DOHH2 (cell line): ENCODE measurements around the gene ELL2.

Source experiments
- H3F3A ChIP-seq: fragments of 200-600 bp; sonication (generic), shearing (Covaris generic); 2 replicates; pipeline ENCODE4 v1.6.0; 2016; ENCODE audit warnings: antibody characterized with exemption, mild to moderate bottlenecking; ENCODE audit not compliant: control insufficient read depth, insufficient read depth
- H3K27ac ChIP-seq: fragments of 200-600 bp; sonication (generic); 2 replicates; pipeline ENCODE4 v1.5.1; 2014; ENCODE audit warnings: low read depth, mild to moderate bottlenecking, low read length, moderate library complexity
- H3K27me3 ChIP-seq: fragments of 200-600 bp; sonication (generic); 2 replicates; pipeline ENCODE4 v1.6.1; 2014; ENCODE audit warnings: mild to moderate bottlenecking, low read length, mixed read lengths; ENCODE audit not compliant: control insufficient read depth
- H3K36me3 ChIP-seq: fragments of 200-600 bp; sonication (generic); 2 replicates; pipeline ENCODE4 v1.6.1; 2014; ENCODE audit warnings: mild to moderate bottlenecking, low read length, moderate library complexity, mixed read lengths; ENCODE audit not compliant: control insufficient read depth
- H3K4me1 ChIP-seq: fragments of 200-600 bp; sonication (generic); 2 replicates; pipeline ENCODE4 v1.6.1; 2014; ENCODE audit warnings: mild to moderate bottlenecking, low read length, mixed read lengths; ENCODE audit not compliant: control insufficient read depth
- H3K4me2 ChIP-seq: fragments of 200-600 bp; sonication (generic); 2 replicates; pipeline ENCODE4 v1.6.0; 2014; ENCODE audit warnings: mild to moderate bottlenecking, low read length, moderate library complexity
- H3K4me3 ChIP-seq: fragments of 200-600 bp; sonication (generic); 2 replicates; pipeline ENCODE4 v1.5.1; 2014; ENCODE audit warnings: mild to moderate bottlenecking, low read length, mixed read lengths
- H3K79me2 ChIP-seq: fragments of 200-600 bp; sonication (generic); 2 replicates; pipeline ENCODE4 v1.6.1; 2014; ENCODE audit warnings: mild to moderate bottlenecking, low read length, mixed read lengths; ENCODE audit not compliant: control insufficient read depth
- H3K9me2 ChIP-seq: fragments of 200-600 bp; sonication (generic); replicated peaks from 2 replicates; pipeline ENCODE4 v1.6.1; 2014; ENCODE audit warnings: mild to moderate bottlenecking, low read length, mixed read lengths; ENCODE audit not compliant: control insufficient read depth
- H3K9me3 ChIP-seq: fragments of 200-600 bp; sonication (generic); 2 replicates; pipeline ENCODE4 v1.6.1; 2014; ENCODE audit warnings: antibody characterized with exemption, low read length, mixed read lengths; ENCODE audit not compliant: control insufficient read depth, insufficient read depth
- H4K20me1 ChIP-seq: fragments of 200-600 bp; sonication (generic); 2 replicates; pipeline ENCODE4 v1.6.0; 2014; ENCODE audit warnings: low read depth, mild to moderate bottlenecking, antibody characterized with exemption, low read length, moderate library complexity; ENCODE audit not compliant: control insufficient read depth, insufficient read depth
- EZH2phosphoT487 ChIP-seq: fragments of 200-600 bp; sonication (generic); IDR thresholded peaks from 2 replicates; pipeline ENCODE4 v1.6.1; 2017; ENCODE audit warnings: borderline replicate concordance, mild to moderate bottlenecking, antibody characterized with exemption, low read length, moderate library complexity, mixed read lengths
- TF ChIP-seq, protein P1 (sequence below): fragments of 200-600 bp; sonication (generic); IDR thresholded peaks from one replicate; pipeline ENCODE4 v1.5.1; 2014; ENCODE audit warnings: antibody characterized with exemption, mild to moderate bottlenecking, low read depth, low read length; ENCODE audit not compliant: poor library complexity, severe bottlenecking

ELL2 gene

GRCh38 chr5:95910521-95910920 is 51.1 kb downstream of the ELL2 start:
- no peak overlapping the region for H3K4me3 ChIP-seq
- H4K20me1 ChIP-seq, result no peaks in the 10 kb centered on the region
- TF ChIP-seq, protein P1, sequence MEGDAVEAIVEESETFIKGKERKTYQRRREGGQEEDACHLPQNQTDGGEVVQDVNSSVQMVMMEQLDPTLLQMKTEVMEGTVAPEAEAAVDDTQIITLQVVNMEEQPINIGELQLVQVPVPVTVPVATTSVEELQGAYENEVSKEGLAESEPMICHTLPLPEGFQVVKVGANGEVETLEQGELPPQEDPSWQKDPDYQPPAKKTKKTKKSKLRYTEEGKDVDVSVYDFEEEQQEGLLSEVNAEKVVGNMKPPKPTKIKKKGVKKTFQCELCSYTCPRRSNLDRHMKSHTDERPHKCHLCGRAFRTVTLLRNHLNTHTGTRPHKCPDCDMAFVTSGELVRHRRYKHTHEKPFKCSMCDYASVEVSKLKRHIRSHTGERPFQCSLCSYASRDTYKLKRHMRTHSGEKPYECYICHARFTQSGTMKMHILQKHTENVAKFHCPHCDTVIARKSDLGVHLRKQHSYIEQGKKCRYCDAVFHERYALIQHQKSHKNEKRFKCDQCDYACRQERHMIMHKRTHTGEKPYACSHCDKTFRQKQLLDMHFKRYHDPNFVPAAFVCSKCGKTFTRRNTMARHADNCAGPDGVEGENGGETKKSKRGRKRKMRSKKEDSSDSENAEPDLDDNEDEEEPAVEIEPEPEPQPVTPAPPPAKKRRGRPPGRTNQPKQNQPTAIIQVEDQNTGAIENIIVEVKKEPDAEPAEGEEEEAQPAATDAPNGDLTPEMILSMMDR, result no peak
- no peak for TF ChIP-seq EZH2phosphoT487
- peaks cover 3% of the 10 kb centered on the region; the same call in 1 of the 2 replicates for H3K27me3 ChIP-seq
- no peaks in the 10 kb centered on the region for H3K9me2 ChIP-seq
- no peaks in the 10 kb centered on the region for H3K36me3 ChIP-seq
- no peaks in the 10 kb centered on the region for H3F3A ChIP-seq
- H3K79me2 ChIP-seq, result no peaks in the 10 kb centered on the region
- H3K9me3 ChIP-seq, result no peaks in the 10 kb centered on the region
- no peak overlapping the region for H3K4me2 ChIP-seq
- H3K27ac ChIP-seq, result no peak overlapping the region
- no peaks in the 10 kb centered on the region for H3K4me1 ChIP-seq

GRCh38 chr5:95909738-95910137 is 51.9 kb downstream of the ELL2 start:
- Histone ChIP-seq H3K79me2 (no peaks in the 10 kb centered on the region), H3K4me3 (no peak overlapping the region), H3K9me2 (no peaks in the 10 kb centered on the region), H3K27me3 (no peaks in the 10 kb centered on the region), H3K36me3 (no peaks in the 10 kb centered on the region), H3K4me1 (no peaks in the 10 kb centered on the region), H3K4me2 (no peak overlapping the region), H3K27ac (no peak overlapping the region), H4K20me1 (no peaks in the 10 kb centered on the region), H3F3A (no peaks in the 10 kb centered on the region), H3K9me3 (no peaks in the 10 kb centered on the region)
- TF ChIP-seq, protein P1, result no peak
- no peak for TF ChIP-seq EZH2phosphoT487

DNA sequence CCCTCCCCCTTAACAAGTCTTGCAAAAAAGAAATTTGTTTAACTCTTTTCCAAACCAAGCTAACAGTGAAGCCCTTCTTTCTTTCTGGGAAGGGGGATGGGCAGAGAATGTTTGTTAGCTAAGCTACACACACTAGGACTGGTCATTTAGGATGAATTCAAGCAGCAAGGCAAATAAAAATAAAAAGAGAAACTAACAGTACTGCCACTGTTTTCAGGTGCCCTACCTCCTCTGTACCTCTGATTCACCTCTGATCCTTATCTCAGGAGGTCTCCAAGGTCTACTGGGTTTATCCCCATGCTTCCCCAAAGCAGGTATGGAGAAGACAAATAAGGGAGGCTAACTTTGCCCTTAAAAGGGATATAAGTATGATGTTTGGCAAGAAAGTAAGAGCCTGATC is 52.9 kb downstream of the ELL2 start:
- no peak overlapping the region for H3K27ac ChIP-seq
- no peaks in the 10 kb centered on the region for H3K36me3 ChIP-seq
- no peaks in the 10 kb centered on the region for H3K9me2 ChIP-seq
- no peak overlapping the region for H3K4me2 ChIP-seq
- no peaks in the 10 kb centered on the region for H3F3A ChIP-seq
- H3K27me3 ChIP-seq, result no peaks in the 10 kb centered on the region
- H3K9me3 ChIP-seq, result no peaks in the 10 kb centered on the region
- no peak overlapping the region for H3K4me3 ChIP-seq
- H4K20me1 ChIP-seq, result no peaks in the 10 kb centered on the region
- TF ChIP-seq, protein P1, result no peak
- no peak for TF ChIP-seq EZH2phosphoT487
- H3K4me1 ChIP-seq, result no peaks in the 10 kb centered on the region
- no peaks in the 10 kb centered on the region for H3K79me2 ChIP-seq
